Ovary (tissue), 3 donors: Measurements from ENCODE around the gene ATXN2.
"Not testable (repeated sequence)": the region's sequence is repeated elsewhere in the genome, so short reads cannot be mapped to it uniquely, and the experiment has no call there.

Source experiments
- CTCF ChIP-seq, 3 donors: fragments of 450-650 bp in 2 of 3; fragments of 200-600 bp in 1 of 3; IDR thresholded peaks; one replicate each; pipeline versions ENCODE4 v1.5.1 to v1.8.0; 2016 to 2022; ENCODE audit warnings: antibody characterized with exemption in 3 of 3, mild to moderate bottlenecking in 1 of 3
- EP300 ChIP-seq: sonication (generic); formaldehyde crosslinking; IDR thresholded peaks from one replicate; pipeline ENCODE4 v1.6.1; 2017; ENCODE audit warnings: antibody characterized with exemption
- POLR2A ChIP-seq: fragments of 450-650 bp; IDR thresholded peaks from one replicate; pipeline ENCODE4 v1.6.1; 2017; ENCODE audit warnings: antibody characterized with exemption, mild to moderate bottlenecking, moderate library complexity
- donor health status: DM: no; HTN: no; CAD: no.

GRCh38 chr12:111507719-111508118 is 91.4 kb downstream of the ATXN2 start:
- not testable (repeated sequence) for TF ChIP-seq EP300; CTCF (IDR thresholded peaks at IDR 0.05); POLR2A
